Measurements from ENCODE around the gene FZD4. TPM values are rescaled to one million over a fixed set of nuclear protein-coding genes. Genes with fewer than 3 reads are reported as not detected.

The FZD4 gene
- total and polyA plus RNA-seq, 3 experiments from 2014 or later, result 0.07 to 0.09 TPM; not detected in 1

GRCh38 chr11:86991341-86991740 lies 36.1 kb upstream of the FZD4 start:
- Histone ChIP-seq H3K27ac (ENCODE audit: low read depth, low read length) (no peak overlapping the region), H3K36me3 (ENCODE audit: insufficient read depth, low read length) (no peaks in the 10 kb centered on the region), H3K27me3 (ENCODE audit: insufficient read depth, low read length, poor library complexity, severe bottlenecking) (no peaks in the 10 kb centered on the region), H3K4me3 (ENCODE audit: low read length) (no peak overlapping the region), H3K9me3 (ENCODE audit: low read length) (no peaks in the 10 kb centered on the region), H3K4me1 (ENCODE audit: insufficient read depth, low read length) (no peaks in the 10 kb centered on the region)
- Mint-ChIP-seq H3K4me3 (no peak overlapping the region), H3K9me3 (no peaks in the 10 kb centered on the region), H3K27me3 (peaks cover 7 to 20% of the 10 kb centered on the region in 2 donors), H3K4me1 (no peaks in the 10 kb centered on the region), H3K36me3 (no peaks in the 10 kb centered on the region), H3K27ac (no peak overlapping the region)
- ChIA-PET CTCF (interaction anchor here (0.7 kb wide), 1 partner anchor 237 kb away, joined by 4 read pairs; no protein-coding TSS in a partner anchor), POLR2A (no interaction called here)
- DNase-seq, result no peak

- no peak overlapping the region for H3K4me3 Mint-ChIP-seq
- Histone ChIP-seq H3K27me3 (ENCODE audit: insufficient read depth, low read length, poor library complexity, severe bottlenecking) (no peaks in the 10 kb centered on the region), H3K4me1 (ENCODE audit: insufficient read depth, low read length) (no peaks in the 10 kb centered on the region), H3K4me3 (ENCODE audit: low read length) (no peak overlapping the region), H3K9me3 (ENCODE audit: low read length) (no peaks in the 10 kb centered on the region), H3K27ac (ENCODE audit: low read depth, low read length) (no peak overlapping the region), H3K36me3 (ENCODE audit: insufficient read depth, low read length) (no peaks in the 10 kb centered on the region)
- POLR2A ChIA-PET, result no interaction called here
- H3K36me3 Mint-ChIP-seq, result no peaks in the 10 kb centered on the region
- H3K9me3 Mint-ChIP-seq, result no peaks in the 10 kb centered on the region
- H3K4me1 Mint-ChIP-seq, result no peaks in the 10 kb centered on the region
- no peak for DNase-seq
- no peak overlapping the region for H3K27ac Mint-ChIP-seq
- CTCF ChIA-PET, result no interaction called here
- peaks cover 7 to 25% of the 10 kb centered on the region in 2 donors for H3K27me3 Mint-ChIP-seq
These were observed 35.3 kb upstream of the FZD4 start for GRCh38 chr11:86990515-86990914.

GRCh38 chr11:86990031-86990430 lies 34.8 kb upstream of the FZD4 start:
- Histone ChIP-seq H3K9me3 (ENCODE audit: low read length) (no peaks in the 10 kb centered on the region), H3K4me1 (ENCODE audit: insufficient read depth, low read length) (no peaks in the 10 kb centered on the region), H3K36me3 (ENCODE audit: insufficient read depth, low read length) (no peaks in the 10 kb centered on the region), H3K27ac (ENCODE audit: low read depth, low read length) (no peak overlapping the region), H3K4me3 (ENCODE audit: low read length) (no peak overlapping the region), H3K27me3 (ENCODE audit: insufficient read depth, low read length, poor library complexity, severe bottlenecking) (no peaks in the 10 kb centered on the region)
- no peak for DNase-seq
- Mint-ChIP-seq H3K9me3 (no peaks in the 10 kb centered on the region), H3K27me3 (peaks cover 11 to 26% of the 10 kb centered on the region in 2 donors), H3K4me1 (no peaks in the 10 kb centered on the region), H3K4me3 (no peak overlapping the region), H3K27ac (no peak overlapping the region), H3K36me3 (no peaks in the 10 kb centered on the region)
- ChIA-PET CTCF (no interaction called here), POLR2A (no interaction called here)

- Mint-ChIP-seq H3K9me3 (no peaks in the 10 kb centered on the region), H3K4me3 (no peak overlapping the region), H3K4me1 (no peaks in the 10 kb centered on the region), H3K27ac (no peak overlapping the region), H3K36me3 (no peaks in the 10 kb centered on the region), H3K27me3 (peaks cover 11 to 32% of the 10 kb centered on the region in 2 donors)
- H3K4me1 ChIP-seq (ENCODE audit: insufficient read depth, low read length), result no peaks in the 10 kb centered on the region
- no peak overlapping the region for H3K27ac ChIP-seq (ENCODE audit: low read depth, low read length)
- no peaks in the 10 kb centered on the region for H3K27me3 ChIP-seq (ENCODE audit: insufficient read depth, low read length, poor library complexity, severe bottlenecking)
- H3K4me3 ChIP-seq (ENCODE audit: low read length), result no peak overlapping the region
- ChIA-PET CTCF (no interaction called here), POLR2A (no interaction called here)
- no peaks in the 10 kb centered on the region for H3K9me3 ChIP-seq (ENCODE audit: low read length)
- no peaks in the 10 kb centered on the region for H3K36me3 ChIP-seq (ENCODE audit: insufficient read depth, low read length)
- no peak for DNase-seq
These were observed 33.2 kb upstream of the FZD4 start for GRCh38 chr11:86988351-86988881.

- H3K9me3 ChIP-seq (ENCODE audit: low read length), result no peaks in the 10 kb centered on the region
- no peaks in the 10 kb centered on the region for H3K36me3 ChIP-seq (ENCODE audit: insufficient read depth, low read length)
- H3K27me3 ChIP-seq (ENCODE audit: insufficient read depth, low read length, poor library complexity, severe bottlenecking), result no peaks in the 10 kb centered on the region
- Mint-ChIP-seq H3K27ac (no peak overlapping the region), H3K4me3 (no peak overlapping the region), H3K9me3 (no peaks in the 10 kb centered on the region), H3K4me1 (no peaks in the 10 kb centered on the region), H3K27me3 (peaks cover 11 to 32% of the 10 kb centered on the region in 2 donors), H3K36me3 (no peaks in the 10 kb centered on the region)
- no peak for DNase-seq
- H3K27ac ChIP-seq (ENCODE audit: low read depth, low read length), result no peak overlapping the region
- H3K4me3 ChIP-seq (ENCODE audit: low read length), result no peak overlapping the region
- POLR2A ChIA-PET, result no interaction called here
- no peaks in the 10 kb centered on the region for H3K4me1 ChIP-seq (ENCODE audit: insufficient read depth, low read length)
- CTCF ChIA-PET, result no interaction called here
These were observed 32.5 kb upstream of the FZD4 start for GRCh38 chr11:86987679-86988078.

GRCh38 chr11:86984701-86985100 lies 29.5 kb upstream of the FZD4 start:
- H3K27me3 Mint-ChIP-seq, result peaks cover 11 to 23% of the 10 kb centered on the region in 2 donors
- H3K4me1 Mint-ChIP-seq, result no peaks in the 10 kb centered on the region
- POLR2A ChIA-PET, result no interaction called here

GRCh38 chr11:86983021-86983488 lies 27.9 kb upstream of the FZD4 start:
- Histone ChIP-seq H3K4me3 (ENCODE audit: low read length) (no peak overlapping the region), H3K36me3 (ENCODE audit: insufficient read depth, low read length) (no peaks in the 10 kb centered on the region), H3K4me1 (ENCODE audit: insufficient read depth, low read length) (no peaks in the 10 kb centered on the region), H3K9me3 (ENCODE audit: low read length) (no peaks in the 10 kb centered on the region), H3K27me3 (ENCODE audit: insufficient read depth, low read length, poor library complexity, severe bottlenecking) (no peaks in the 10 kb centered on the region), H3K27ac (ENCODE audit: low read depth, low read length) (no peak overlapping the region)
- no peaks in the 10 kb centered on the region for H3K9me3 Mint-ChIP-seq
- H3K27me3 Mint-ChIP-seq, result peaks cover 11 to 16% of the 10 kb centered on the region in 2 donors
- no peaks in the 10 kb centered on the region for H3K4me1 Mint-ChIP-seq
- POLR2A ChIA-PET, result no interaction called here
- H3K27ac Mint-ChIP-seq, result no peak overlapping the region
- DNase-seq, result no peak
- no peak overlapping the region for H3K4me3 Mint-ChIP-seq
- CTCF ChIA-PET, result interaction anchor here (0.6 kb wide), 1 partner anchor 239 kb away, joined by 3 read pairs; no protein-coding TSS in a partner anchor
- H3K36me3 Mint-ChIP-seq, result no peaks in the 10 kb centered on the region

More at GRCh38 chr11:86984701-86985100, 29.5 kb upstream of the FZD4 start:
- no peak for DNase-seq
- Histone ChIP-seq H3K36me3 (ENCODE audit: insufficient read depth, low read length) (no peaks in the 10 kb centered on the region), H3K27ac (ENCODE audit: low read depth, low read length) (no peak overlapping the region), H3K4me1 (ENCODE audit: insufficient read depth, low read length) (no peaks in the 10 kb centered on the region), H3K4me3 (ENCODE audit: low read length) (no peak overlapping the region), H3K27me3 (ENCODE audit: insufficient read depth, low read length, poor library complexity, severe bottlenecking) (no peaks in the 10 kb centered on the region), H3K9me3 (ENCODE audit: low read length) (no peaks in the 10 kb centered on the region)
- no peak overlapping the region for H3K27ac Mint-ChIP-seq
- H3K4me3 Mint-ChIP-seq, result no peak overlapping the region
- no peaks in the 10 kb centered on the region for H3K9me3 Mint-ChIP-seq
- CTCF ChIA-PET, result no interaction called here
- H3K36me3 Mint-ChIP-seq, result no peaks in the 10 kb centered on the region

- Histone ChIP-seq H3K9me3 (ENCODE audit: low read length) (no peaks in the 10 kb centered on the region), H3K4me1 (ENCODE audit: insufficient read depth, low read length) (no peaks in the 10 kb centered on the region), H3K36me3 (ENCODE audit: insufficient read depth, low read length) (no peaks in the 10 kb centered on the region), H3K4me3 (ENCODE audit: low read length) (no peak overlapping the region), H3K27me3 (ENCODE audit: insufficient read depth, low read length, poor library complexity, severe bottlenecking) (no peaks in the 10 kb centered on the region), H3K27ac (ENCODE audit: low read depth, low read length) (no peak overlapping the region)
- POLR2A ChIA-PET, result no interaction called here
- no peak for DNase-seq
- Mint-ChIP-seq H3K27ac (no peak overlapping the region), H3K36me3 (no peaks in the 10 kb centered on the region), H3K4me1 (no peaks in the 10 kb centered on the region), H3K27me3 (peaks cover 4 to 15% of the 10 kb centered on the region in 2 donors), H3K4me3 (no peak overlapping the region), H3K9me3 (no peaks in the 10 kb centered on the region)
- CTCF ChIA-PET, result no interaction called here
These were observed 26.8 kb upstream of the FZD4 start for GRCh38 chr11:86981777-86982540.
